Measurements from ENCODE around the gene BTK. TPM values are rescaled to one million over a fixed set of nuclear protein-coding genes. Genes with fewer than 3 reads are reported as not detected.
"Not testable (repeated sequence)": the region's sequence is repeated elsewhere in the genome, so short reads cannot be mapped to it uniquely, and the experiment has no call there.

BTK gene
- total RNA-seq, 4 donors from 2014 or later: 0.15 to 4.2 (median 0.83) TPM

DNA sequence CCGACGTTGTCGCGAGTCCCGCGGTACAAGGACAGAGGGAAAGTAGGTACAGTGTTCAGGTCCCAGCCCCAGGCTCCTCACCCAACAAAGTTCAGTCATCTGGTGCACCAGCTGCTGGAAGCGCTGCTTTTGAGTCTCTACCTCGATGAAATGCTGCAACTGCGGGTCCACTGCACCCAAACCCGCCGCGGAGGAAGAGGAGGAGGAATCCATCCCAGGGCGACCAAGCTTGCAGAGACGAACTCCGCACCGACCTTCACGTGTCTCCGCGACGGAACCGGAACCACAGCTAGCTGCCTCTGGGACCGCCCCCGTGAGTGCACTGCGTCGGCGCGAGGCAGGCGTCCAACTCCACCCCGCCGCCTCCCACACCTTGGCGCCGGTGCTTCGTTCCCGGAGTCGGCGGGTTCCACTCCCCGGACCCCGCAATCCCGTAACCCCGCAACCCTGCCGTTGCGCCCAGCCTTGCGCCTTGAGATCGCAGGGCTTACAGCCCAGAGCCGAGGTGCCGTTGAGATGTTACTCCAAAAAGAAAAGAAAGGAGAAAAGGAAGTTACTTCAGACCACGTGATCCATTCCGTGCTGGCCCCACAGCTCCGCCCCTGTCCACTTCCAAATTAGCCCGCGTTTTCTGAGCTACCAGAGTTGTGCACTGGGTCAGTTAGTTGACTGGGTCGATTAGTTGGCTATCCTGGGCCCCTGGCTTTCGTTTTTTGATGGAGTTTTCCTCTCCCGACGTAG, 37.4 kb downstream of the BTK start, which contains the start of gene TIMM8A:
TIMM8A (minus strand) TSS at position 291 of the 741 bp plus-strand sequence; CDS start at position 213, 78 bp downstream.
- intact Hi-C loops (cut with DNase I): no loop called here

DNA sequence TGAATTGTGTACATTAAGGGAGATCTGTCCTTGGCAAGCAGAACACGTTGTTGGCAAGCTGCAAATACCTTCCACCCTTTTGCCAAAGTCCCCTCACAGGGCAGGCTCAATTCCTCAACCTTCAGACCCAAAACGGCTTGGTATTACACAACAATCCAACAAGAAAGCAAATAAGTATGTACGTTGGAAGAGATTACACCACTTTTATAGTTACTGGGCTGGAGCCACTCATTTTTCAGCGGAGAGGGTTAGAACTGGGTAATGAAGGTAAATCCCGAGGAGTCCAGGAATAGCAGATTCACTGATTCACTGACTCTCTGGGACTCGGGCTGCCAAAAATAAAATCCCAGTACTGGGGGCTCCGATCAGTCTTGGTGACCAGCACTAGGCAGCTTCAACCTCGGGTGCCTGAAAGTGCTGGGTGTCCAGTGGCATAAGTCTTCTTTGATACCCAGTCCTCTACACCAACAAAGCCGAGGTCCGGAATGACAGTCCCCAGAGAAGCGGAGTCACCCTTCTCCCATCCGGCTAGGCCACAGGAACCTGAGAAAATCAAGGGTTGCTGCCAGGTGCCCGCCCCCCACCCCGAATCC, 38.0 kb downstream of the BTK start:
- peak overlapping the region; percentile 56 to 81 (median 64) for H3K4me3 ChIP-seq
- TF ChIP-seq, protein P1, sequence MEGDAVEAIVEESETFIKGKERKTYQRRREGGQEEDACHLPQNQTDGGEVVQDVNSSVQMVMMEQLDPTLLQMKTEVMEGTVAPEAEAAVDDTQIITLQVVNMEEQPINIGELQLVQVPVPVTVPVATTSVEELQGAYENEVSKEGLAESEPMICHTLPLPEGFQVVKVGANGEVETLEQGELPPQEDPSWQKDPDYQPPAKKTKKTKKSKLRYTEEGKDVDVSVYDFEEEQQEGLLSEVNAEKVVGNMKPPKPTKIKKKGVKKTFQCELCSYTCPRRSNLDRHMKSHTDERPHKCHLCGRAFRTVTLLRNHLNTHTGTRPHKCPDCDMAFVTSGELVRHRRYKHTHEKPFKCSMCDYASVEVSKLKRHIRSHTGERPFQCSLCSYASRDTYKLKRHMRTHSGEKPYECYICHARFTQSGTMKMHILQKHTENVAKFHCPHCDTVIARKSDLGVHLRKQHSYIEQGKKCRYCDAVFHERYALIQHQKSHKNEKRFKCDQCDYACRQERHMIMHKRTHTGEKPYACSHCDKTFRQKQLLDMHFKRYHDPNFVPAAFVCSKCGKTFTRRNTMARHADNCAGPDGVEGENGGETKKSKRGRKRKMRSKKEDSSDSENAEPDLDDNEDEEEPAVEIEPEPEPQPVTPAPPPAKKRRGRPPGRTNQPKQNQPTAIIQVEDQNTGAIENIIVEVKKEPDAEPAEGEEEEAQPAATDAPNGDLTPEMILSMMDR (IDR thresholded peaks at IDR 0.05): no peak
- no peak for TF ChIP-seq POLR2A (IDR thresholded peaks at IDR 0.05)
- peaks cover 0 to 23% (median 0%) of the 10 kb centered on the region in 3 donors for H3K36me3 ChIP-seq
- DNase-seq: no peak
- H3K27ac ChIP-seq: peak overlapping the region; percentile 85 to 93 (median 90)
- intact Hi-C loops (cut with DNase I): no loop called here
- no peaks in the 10 kb centered on the region for H3K27me3 ChIP-seq
- WGBS, 2 donors: 0 to 30% methylated on average over 3 to 6 of the region's 14 CpGs
- H3K9me3 ChIP-seq: no peaks in the 10 kb centered on the region
- peaks cover 0 to 29% (median 0%) of the 10 kb centered on the region in 3 donors for H3K4me1 ChIP-seq

More for the DNA sequence above, 37.4 kb downstream of the BTK start, which contains the start of gene TIMM8A:
- Histone ChIP-seq H3K36me3 (peaks cover 0 to 21% (median 0%) of the 10 kb centered on the region in 3 donors), H3K27me3 (no peaks in the 10 kb centered on the region), H3K27ac (peak within 1 kb of the TSS; percentile 85 to 93 (median 90)), H3K4me1 (peaks cover 0 to 29% (median 0%) of the 10 kb centered on the region in 3 donors), H3K4me3 (peak within 1 kb of the TSS; percentile 56 to 81 (median 64)), H3K9me3 (no peaks in the 10 kb centered on the region)
- DNase-seq: peak; percentile 11
- TF ChIP-seq, protein P1 (IDR thresholded peaks at IDR 0.05): no peak
- peak in 2 of 4 donors; percentile 31 to 59 for TF ChIP-seq POLR2A (IDR thresholded peaks at IDR 0.05)
- WGBS, 2 donors: 23% methylated on average over 22 of the region's 55 CpGs; no CpG with 5 or more reads in 1 of the 2 donors

DNA sequence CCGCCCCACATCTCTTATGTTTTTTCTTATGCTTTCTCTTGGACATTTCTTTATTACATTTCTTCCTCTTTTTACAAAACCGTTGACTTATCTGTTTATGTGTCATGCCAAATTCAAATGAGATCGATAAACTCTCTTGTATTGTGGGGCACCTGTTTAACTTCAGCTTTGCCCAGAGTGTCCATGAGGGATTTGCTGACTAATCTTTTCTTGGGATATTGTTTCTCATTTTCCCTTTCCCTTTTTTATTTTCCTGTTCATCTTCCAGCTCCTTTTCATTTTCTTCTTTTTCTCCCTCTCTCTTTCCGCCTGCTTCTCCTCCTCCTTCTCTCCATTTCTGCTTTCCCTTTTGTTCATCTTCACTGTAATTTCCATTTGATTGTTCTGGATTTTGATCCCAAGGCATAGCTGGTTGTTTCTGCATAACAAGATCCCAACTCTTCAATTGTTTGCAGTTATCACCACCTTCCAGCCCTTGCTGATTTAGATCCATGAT, 48.2 kb downstream of the BTK start:
- intact Hi-C loops (cut with DNase I): no loop called here

DNA sequence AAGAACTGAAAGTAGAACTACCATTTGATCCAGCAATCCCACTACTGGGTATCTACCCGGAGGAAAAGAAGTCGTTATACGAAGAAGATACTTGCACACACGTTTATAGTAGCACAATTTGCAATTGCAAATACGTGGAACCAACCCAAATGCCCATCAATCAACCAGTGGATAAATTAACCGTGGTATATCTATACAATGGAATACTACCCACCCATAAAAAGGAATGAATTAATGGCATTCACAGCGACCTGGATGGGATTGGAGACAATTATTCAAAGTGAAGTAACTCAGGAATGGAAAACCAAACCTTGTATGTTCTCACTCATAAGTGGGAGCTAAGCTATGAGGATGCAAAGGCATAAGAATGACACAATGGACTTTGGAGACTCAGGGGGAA, 51.7 kb downstream of the BTK start:
- H3K27me3 ChIP-seq; H3K4me3 ChIP-seq; intact Hi-C loops (cut with DNase I); H3K36me3 ChIP-seq; H3K9me3 ChIP-seq; H3K27ac ChIP-seq; H3K4me1 ChIP-seq; DNase-seq: not testable (repeated sequence)
- WGBS, 2 donors: 70 to 91% methylated on average over 7 of the region's 7 CpGs

More for the DNA sequence above, 48.2 kb downstream of the BTK start:
- Histone ChIP-seq H3K36me3 (no peaks in the 10 kb centered on the region), H3K9me3 (no peaks in the 10 kb centered on the region), H3K4me3 (no peak overlapping the region), H3K27me3 (no peaks in the 10 kb centered on the region), H3K4me1 (peaks cover 0 to 9% (median 0%) of the 10 kb centered on the region in 3 donors), H3K27ac (no peak overlapping the region)
- DNase-seq: no peak
- TF ChIP-seq, protein P1 (IDR thresholded peaks at IDR 0.05): no peak
- TF ChIP-seq POLR2A (IDR thresholded peaks at IDR 0.05): no peak
- WGBS, 2 donors: 85 to 91% methylated on average over 3 to 4 of the region's 4 CpGs

DNA sequence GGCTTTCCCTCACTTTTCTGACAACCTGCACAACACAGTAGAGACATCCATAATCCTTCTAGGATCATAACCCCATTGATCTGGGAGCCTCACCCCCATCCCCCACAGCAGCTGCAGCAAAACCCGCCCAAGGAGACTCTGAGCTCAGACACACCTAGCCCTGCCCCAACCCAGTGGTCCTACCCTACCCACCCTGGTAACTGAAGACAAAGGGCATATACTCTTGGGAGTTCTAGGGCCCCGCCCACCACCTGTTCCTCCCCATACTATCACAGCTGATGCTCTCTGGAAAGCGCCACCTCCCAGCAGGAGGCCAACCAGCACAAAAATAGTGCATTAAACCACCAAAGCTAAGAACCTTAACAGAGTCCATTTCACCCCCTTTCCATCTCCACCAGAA, 59.4 kb downstream of the BTK start:
- not testable (repeated sequence) for H3K27me3 ChIP-seq
- 80% methylated on average over 2 of the region's 3 CpGs; no CpG with 5 or more reads in 1 of the 2 donors for WGBS, 2 donors

DNA sequence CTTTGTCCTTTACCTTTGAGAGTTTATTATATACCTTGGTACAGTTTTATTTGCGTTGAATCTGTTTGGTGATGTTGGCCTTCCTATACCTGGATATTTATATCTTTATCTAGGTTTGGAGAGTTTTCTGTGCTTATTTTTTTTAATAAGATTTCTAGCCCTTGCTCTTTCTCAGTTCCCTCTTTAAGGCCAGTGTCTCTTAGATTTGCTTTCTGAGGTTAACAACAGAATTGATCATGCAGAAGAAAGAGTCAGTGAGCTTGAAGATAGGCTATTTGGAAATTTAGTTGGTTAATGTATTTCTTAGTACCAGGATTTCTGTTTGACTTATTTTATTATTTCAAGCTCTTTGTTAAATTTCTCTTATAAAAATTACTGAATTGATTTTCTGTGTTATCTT, 82.2 kb downstream of the BTK start:
- intact Hi-C loops (cut with DNase I): no loop called here
- no peaks in the 10 kb centered on the region for H3K36me3 ChIP-seq
- no peak overlapping the region for H3K4me3 ChIP-seq
- WGBS, 2 donors: 82 to 100% methylated on average over 1 of the region's 1 CpG
- no peak for DNase-seq
- TF ChIP-seq, protein P1 (IDR thresholded peaks at IDR 0.05): no peak
- TF ChIP-seq POLR2A (IDR thresholded peaks at IDR 0.05): no peak
- H3K27ac ChIP-seq: no peak overlapping the region
- H3K9me3 ChIP-seq: no peaks in the 10 kb centered on the region
- H3K4me1 ChIP-seq: no peaks in the 10 kb centered on the region
- H3K27me3 ChIP-seq: peaks cover 0 to 2% (median 0%) of the 10 kb centered on the region in 4 donors

More for the DNA sequence above, 59.4 kb downstream of the BTK start:
- H3K9me3 ChIP-seq; H3K4me1 ChIP-seq; H3K36me3 ChIP-seq; intact Hi-C loops (cut with DNase I); H3K4me3 ChIP-seq; H3K27ac ChIP-seq; DNase-seq: not testable (repeated sequence)
